UCSD-AML1 (cell line): ENCODE measurements around the gene MTR.
"Not testable (repeated sequence)": the region's sequence is repeated elsewhere in the genome, so short reads cannot be mapped to it uniquely, and the experiment has no call there.

Experiments used
- DNase-seq: peaks from one replicate; lab custom pipeline; 2025; ENCODE audit not compliant: unreplicated experiment; lab: John Stamatoyannopoulos, UW

The MTR gene

DNA sequence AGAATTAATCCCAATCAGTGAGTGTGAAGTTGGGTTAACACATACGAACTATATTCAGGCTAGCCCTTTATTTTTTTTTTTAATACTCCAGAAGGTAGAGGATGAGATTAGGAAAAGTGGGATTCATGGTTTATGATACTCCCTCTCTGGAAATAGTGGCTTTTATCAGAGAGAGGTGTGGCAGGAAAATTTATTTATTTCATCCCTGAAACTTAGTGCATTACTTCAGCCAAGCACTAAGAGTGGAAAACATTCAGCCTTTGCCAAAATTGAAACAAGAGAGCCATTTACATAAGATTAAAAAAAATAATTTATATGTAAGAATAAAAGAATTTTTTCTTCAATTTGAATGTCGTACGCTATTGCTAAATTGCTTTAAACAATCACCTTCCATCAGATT is 35.0 kb downstream of the MTR start:
- no peak for DNase-seq

DNA sequence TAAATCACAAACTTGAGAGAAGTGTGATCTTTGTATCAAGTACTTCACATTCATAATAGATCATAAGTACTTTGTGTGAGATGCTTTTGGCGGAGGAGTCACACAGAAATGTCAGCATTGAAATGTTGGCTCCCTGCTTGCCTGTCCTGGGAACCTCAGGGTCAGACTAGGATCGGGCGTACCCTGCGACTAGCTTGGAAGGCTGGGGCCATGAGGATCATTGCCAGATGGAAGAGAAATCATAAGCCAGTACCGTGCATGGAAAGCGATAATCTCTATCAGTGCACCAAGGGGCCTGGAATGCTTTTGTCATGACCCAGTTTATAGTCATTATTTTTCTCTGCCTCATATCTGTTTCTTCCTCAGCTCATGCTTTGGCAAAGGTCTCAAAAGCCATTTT is 35.5 kb downstream of the MTR start:
- DNase-seq = no peak

DNA sequence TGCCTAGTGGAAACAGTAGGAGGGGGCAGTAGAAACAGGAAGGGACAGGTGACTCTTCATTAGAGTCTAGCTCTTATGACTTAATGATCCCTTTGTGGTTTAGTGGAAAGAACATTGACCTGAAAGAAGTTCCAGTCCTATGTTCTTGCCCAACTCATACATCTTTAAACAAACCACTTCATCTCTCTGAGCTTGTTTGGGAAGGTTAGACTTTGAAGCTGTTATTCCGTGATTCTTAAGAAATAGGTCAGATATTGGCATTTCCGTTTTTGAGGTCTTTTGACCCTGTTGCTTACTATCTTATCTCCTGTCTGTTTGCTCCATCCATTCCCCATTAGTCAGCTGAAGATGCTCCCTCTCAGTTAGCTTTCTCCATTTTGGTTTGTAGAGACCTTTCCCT is 38.5 kb downstream of the MTR start:
- no peak for DNase-seq

DNA sequence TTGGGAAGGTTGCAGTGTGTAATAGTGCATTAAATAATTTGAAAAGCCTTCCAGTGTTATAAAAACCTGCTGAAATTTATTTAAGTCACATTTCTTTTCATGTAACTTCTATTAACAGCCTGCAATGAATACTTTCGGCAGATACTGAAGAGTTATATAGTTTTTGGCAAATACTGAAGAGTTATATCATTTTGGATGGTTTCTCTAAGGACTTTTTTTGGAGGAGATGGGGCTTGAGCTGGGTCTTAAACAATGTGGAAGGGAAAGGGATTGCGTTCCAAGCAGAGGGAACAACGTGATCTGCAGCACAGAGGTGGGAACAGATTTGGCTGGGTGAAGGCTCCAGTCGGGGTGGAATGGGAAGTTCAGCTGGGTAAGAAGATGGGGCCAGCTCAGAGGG is 39.8 kb downstream of the MTR start:
- DNase-seq = no peak

DNA sequence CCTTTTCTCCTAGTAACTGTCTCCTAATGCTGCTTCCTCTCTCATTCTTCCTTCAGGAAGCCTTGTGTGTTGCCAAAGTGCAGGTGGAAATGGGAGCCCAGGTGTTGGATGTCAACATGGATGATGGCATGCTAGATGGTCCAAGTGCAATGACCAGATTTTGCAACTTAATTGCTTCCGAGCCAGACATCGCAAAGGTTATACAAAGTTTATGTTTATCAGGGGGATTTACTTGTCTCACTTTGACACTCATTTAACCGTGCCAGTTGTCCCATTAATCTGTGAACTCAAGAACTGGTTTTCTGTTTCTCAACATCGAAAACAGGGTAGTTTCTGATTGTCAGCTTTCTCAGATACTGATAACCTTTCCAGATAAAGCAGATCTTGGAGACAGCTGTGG is 40.4 kb downstream of the MTR start:
- no peak for DNase-seq

DNA sequence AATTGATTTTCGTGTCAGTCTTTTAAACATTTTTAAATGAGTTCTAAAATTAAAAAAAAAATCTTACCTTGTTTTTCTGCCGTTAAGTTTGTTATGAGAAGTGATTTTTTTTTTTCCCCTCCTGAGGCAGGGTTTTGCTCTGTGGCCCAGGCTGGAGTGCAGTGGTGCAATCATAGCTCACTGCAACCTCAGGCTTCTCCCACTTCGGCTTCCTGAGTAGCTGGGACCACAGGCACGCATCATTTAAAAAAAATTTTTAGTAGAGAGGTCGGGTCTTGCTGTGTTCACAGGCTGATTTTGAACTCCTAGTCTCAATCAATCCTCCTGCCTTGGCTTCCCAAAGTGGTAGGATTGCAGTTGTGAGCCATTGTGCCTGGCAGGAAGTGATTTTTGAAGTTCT is 41.1 kb downstream of the MTR start:
- DNase-seq = no peak

DNA sequence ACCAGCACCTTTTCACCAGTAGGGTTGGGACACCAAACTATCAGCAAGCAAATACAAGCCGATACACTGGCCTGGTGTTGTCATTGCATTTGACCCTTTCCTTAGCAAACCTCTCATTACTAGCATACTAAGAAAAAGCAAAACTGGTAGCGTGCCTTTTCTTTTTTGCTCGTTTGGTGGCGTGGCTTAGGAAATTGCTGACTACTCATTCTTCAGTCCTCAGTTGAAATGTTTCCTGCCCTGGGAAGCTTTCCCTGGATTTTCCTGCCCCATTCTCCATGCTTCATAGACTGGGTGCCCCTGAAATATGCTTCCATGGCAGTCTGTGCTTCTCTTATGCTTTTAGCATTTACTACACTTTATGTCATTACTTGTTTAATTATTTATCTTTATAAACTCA is 42.0 kb downstream of the MTR start:
- no peak for DNase-seq

DNA sequence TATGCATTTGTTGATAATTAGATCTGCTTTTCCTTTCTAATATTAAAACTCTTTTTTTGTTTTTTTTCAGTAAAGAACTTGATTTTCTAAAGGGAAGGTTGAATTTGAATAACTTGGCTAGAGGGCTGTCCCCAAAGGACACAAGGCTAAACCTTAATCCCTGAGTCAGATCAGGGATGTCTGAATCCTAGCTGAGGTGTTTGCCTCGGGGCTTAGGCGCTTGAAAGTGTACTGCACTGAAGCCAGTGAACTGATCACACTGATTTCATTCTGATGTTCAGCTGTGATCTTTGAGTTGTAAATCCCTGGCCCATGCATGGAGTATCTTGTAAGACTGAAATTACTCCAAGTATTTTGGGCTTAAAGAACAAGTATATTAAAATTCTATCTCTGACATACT is 42.8 kb downstream of the MTR start:
- no peak for DNase-seq

DNA sequence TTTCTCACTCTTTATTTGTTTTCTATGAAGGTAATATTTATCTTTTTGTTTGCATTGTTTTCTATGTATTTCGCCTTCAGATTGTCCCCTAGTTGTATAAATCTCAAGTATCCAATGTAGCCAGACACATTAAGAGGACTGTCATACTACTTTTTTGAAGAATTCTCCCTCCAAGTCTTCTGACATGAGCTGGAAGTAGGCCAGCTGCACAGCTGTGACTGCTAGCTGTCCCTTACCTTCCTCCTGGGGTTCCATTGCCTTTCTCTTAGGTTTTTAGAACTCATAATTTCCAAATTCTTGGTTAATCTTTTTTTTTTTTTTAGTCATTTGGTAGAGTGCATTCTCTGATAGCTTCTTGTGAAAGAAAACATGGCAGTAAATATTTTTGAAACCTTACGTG is 46.2 kb downstream of the MTR start:
- no peak for DNase-seq

DNA sequence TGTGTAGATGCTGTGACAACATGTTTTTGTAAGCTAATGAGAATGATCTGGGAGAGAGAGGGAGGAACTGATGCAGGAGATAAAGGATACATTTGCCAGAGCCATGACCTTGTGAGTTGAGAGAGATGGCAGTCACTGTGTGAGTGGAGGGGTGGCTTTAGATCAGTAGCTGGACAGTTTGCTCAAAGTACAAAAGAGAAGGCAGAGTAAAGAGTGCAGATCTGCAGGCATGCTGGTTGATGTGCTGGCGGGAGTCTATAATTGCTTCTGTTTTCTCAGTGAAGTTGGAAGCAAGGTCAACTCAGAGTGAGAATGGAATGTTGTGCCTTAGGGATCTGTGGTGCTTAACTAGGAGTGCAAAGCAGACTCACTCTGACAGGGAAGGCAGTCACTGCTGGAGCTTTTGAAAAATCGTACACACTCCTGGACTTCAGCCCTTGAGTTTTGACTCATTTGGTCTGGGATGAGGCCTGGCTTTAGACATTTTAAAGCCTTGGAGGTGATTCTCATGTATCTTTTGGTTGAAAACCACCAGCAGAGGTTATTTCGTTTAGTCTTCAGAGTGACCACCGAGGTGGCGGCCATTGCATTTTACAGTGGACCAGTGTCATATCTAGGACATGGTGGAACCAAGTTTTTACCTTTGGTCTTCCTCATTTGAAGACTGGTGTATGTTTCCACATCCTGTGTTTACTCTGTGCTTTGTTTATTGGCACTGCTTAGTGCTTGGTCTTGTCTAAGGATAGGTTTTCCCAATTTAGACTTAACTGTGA is 49.6 kb downstream of the MTR start:
- DNase-seq = no peak

DNA sequence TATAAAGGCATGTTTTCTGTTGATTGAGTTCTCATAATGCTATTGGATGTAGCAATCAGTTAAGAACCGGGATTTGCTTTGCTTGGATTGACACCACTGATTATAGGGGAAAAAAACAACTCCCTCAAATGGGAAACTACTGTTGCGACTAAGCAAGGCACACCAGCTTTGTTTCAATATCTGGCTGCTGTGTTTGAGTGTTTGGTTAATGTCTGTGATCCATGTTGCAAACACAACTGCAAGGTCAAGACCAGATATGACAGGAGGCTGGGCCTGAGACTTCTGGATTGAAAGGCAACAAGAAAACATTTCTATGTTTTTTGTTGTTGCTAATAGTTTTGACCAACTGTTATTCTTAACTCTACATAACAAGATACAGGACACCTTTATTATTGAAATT is 50.7 kb downstream of the MTR start:
- no peak for DNase-seq

DNA sequence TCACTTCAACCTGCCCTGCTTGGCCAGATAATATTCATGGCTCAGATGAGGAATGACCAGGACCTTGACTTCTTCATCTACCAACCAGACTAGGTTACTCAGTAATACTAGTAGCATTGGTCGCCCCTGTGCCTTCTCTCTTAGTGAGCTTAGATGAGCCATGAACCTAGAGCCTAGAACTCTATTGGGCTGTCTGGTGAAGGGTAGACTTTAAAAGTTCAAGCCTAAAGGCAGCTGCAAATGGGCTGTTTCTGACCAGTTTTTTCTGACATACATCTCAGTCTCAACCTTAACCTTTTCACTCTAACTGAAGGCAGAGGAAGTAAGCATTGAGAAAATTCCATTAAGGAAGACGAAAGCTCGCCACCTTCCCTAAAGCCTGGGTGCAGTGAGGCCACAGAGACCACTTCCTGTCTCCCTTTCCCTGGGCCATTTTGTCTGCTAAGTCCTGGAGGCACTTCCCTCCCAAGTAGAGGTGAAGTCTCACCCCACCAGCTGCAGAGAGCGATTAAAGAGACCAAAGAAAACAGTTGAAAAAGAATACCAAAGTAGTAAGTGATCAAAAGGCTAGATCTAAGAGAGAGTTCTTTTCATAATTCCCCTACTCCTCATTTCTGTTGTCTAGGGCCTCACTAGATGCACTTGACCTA is 53.3 kb downstream of the MTR start:
- peak; percentile 13 for DNase-seq

DNA sequence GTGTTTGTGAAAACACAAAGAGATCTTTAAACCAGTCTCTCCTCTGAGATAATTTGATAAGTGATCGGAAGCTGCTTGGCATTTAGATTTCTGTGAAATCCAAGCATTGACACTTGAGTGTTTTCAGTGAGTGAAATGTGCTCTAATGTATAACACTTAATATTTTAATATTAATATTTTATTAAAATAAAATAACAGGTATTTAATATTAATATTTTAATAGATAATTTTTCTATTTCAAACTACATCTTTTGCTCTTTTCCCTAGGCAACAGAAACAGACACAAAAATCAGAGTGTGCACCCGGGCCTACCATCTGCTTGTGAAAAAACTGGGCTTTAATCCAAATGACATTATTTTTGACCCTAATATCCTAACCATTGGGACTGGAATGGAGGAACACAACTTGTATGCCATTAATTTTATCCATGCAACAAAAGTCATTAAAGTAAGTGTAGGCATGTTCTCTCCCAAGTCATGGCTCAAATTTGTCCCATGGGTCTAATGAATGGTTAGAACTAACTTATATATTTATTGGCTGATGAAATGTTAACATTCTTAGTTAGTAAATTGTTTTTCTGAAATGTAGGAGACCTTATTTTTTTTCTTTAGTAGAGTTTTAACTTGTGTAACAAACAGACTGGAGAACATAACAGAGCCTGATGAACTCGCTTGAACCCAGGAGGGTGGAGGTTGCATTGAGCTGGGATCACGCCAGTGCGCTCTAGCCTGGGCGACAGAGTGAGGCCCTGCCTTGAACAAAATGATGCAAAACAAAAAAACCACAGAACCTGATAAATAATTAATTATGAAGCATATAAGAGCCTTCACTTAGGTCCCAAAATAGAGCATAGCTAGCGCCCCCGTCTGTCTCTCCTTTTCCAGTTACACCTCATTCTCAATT is 55.2 kb downstream of the MTR start:
- DNase-seq = no peak

DNA sequence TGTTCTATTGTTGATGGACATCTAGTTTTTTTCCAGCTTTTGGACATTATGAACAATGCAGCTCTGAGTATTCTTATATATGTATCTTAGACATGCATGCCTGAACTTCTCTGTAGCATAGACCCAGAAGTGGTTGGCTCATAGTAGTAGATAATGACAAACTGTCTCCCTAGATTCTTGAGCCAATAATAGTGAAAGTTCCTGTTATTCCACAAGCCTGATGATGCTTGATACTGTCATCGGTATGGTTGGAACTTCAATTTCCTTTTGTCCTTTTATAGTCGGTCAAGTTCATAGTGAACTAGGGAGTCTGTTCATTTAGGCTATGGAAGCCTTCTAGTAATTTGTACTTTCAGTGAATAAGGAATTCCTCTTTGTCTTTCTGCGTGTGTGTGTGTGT is 56.8 kb downstream of the MTR start:
- no peak for DNase-seq

DNA sequence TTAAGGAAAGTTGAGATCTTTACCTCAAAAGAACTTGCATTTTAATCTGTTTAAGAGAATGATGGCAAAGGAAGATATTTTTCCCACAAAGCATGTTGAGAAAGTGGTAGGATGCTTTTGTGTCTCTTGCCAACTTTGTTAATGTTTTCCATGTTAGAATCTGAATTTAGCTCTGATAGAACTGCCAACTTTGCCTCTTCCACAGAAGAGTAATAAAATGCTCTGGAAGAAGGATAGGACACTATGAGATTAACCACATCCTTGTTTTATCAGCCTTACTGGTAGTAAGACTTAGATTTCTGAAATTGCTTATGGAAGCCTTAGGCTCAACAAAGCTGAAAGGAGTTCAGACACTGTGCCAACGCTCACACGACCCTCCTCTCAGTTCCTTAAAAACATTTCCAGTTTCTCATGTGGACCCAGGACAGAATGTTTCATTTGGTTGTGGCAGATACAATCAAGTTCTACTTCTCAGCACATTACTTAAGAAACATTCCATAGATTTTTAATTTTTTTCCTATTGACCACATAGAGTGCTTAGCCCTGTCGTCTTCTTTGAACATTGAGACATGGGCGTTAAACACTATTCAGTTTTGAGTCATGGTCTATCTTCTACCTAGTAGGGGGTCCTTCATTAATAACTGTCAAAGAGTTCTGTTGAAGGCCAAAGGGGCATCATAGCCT is 59.0 kb downstream of the MTR start:
- DNase-seq = no peak

DNA sequence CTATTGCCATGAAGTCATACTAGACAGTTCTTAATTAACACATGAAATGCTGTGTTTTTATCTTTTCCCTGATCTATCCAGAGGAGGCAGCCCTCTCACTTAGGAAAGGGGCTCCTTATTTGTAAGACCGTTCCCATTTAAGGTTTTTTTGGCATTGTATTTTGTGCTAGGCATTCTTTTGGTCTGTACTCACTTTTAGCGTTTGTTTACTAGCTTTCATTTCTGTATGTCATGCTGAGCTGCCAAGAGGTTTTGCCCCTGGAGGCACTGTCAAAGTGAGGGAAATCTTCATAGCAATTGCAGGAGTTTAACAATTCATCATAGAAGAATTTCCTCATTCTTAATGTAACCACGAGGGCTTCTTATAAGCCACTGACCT is 59.5 kb downstream of the MTR start:
- no peak for DNase-seq

DNA sequence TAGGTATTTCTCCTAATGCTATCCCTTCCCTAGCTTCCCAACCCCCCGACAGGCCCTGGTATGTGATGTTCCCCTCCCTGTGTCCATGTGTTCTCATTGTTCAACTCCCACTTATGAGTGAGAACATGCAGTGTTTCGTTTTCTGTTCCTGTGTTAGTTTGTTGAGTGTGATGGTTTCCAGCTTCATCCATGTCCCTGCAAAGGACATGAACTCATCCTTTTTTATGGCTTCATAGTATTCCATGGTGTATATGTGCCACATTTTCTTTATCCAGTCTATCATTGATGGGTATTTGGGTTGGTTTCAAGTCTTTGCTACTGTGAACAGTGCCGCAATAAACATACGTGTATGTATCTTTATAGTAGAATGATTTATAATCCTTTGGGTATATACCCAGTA is 61.6 kb downstream of the MTR start:
- not testable (repeated sequence) for DNase-seq

DNA sequence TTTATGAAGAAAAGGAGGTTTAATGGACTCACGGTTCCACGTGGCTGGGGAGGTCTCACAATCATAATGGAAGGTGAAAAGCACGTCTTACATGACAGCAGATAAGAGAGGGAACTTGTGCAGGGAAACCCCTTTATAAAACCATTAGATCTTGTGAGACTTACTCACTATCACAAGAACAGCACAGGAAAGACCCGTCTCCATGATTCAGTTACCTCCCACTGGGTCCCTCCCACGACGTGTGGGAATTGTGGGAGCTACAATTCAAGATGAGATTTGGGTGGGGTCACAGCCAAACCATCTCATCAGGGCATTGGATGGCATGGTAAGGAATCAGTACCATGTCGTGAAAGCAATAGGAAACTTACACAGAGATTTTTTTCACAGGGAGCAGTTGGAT is 63.1 kb downstream of the MTR start:
- DNase-seq = no peak

DNA sequence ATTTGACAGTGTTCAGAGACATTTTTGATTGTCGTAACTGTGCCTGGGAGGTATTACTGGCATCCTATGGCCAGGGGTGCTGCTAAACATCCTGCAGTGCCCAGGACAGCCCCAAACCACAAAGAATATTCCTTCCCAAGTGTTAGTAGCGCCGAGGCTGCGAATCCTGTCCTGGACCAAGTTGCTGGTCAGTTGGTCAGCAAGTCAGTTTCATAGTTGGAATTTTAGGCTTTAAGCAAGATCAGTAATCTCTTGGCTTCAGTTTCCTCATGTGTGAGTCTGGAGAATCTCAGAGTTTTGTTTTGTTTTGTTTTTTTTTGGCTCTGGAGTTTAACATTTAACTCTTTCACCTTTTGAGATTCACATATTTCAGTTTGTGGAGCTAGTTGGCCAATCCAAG is 65.0 kb downstream of the MTR start:
- no peak for DNase-seq

DNA sequence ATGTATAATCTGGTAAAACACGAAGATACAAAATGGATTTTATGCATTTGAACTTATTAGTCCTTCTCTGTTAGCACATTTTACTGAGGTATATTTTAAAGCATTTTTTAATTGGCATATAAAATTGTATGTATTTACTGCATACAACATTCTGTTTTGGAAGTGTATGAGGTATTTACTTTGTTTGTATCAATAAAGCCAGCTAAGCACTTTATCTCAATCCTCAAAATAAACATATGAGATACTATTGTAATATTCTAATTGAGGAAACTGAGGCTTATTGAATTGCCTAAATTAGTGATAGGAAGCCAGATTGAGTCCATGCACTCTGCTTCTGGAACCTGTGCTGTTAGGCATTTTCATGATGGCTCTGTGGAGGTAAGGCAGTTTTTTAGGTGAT is 65.6 kb downstream of the MTR start:
- DNase-seq = no peak

DNA sequence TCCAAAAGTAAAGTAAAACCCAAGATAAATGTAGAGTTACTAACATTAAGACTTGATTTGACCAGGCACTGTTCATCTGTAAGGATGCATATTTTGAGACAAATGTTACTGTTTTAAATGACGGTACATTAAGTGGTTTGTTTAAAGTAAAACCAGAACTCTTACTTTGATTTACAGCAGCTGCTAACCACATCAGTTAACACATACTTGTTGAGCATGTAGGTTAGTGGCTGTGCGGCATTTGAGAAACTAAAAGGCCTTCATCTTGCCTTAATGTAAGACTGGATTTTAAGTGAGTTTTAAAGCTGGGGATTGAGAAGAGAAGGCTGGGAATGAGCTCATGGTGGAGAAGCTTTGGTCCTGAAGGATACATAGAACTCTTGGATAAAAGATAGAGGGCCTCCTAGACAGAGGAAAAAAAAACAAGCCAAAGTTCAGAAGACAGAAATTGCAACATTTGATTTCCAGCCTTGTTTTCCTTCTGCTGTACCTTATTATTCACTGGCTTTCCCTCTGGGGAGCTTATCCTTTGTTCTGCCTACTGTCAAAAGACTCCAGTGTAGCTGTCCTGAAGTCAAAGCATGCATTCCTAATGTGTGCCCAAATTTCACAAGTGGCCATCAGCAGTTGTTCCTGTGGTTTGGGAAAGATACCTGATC is 66.6 kb downstream of the MTR start:
- DNase-seq = no peak
